Measurements from ENCODE around the gene ARID3C.
A peak's percentile ranks its signal among the peaks of the same experiment; 100 is the strongest.

Gene ARID3C

GRCh38 chr9:34633851-34634550 is 5.1 kb upstream of the ARID3C start:
- DNase-seq (ENCODE audit: low read depth, low spot score), result peak; percentile 73
- H3K4me3 ChIP-seq (ENCODE audit: low read length), result no peak overlapping the region

GRCh38 chr9:34633166-34633565 is 4.3 kb upstream of the ARID3C start:
- H3K4me3 ChIP-seq (ENCODE audit: low read length), result no peak overlapping the region
- no peak for DNase-seq (ENCODE audit: low read depth, low spot score)

GRCh38 chr9:34630402-34631154 is 1.7 kb upstream of the ARID3C start:
- H3K4me3 ChIP-seq (ENCODE audit: low read length), result no peak overlapping the region
- DNase-seq (ENCODE audit: low read depth, low spot score), result no peak

GRCh38 chr9:34629491-34629808 is 584 bp upstream of the ARID3C start:
- no peak overlapping the region; the same call in 1 of the 2 replicates for H3K4me3 ChIP-seq (ENCODE audit: low read length)
- no peak for DNase-seq (ENCODE audit: low read depth, low spot score)

GRCh38 chr9:34627716-34628655 is 880 bp downstream of the ARID3C start:
- DNase-seq (ENCODE audit: low read depth, low spot score), result no peak
- no peak overlapping the region for H3K4me3 ChIP-seq (ENCODE audit: low read length)

- no peak for DNase-seq (ENCODE audit: low read depth, low spot score)
- H3K4me3 ChIP-seq (ENCODE audit: low read length), result no peak overlapping the region
These were observed 3.7 kb downstream of the ARID3C start for GRCh38 chr9:34625186-34625486.

- no peak for DNase-seq (ENCODE audit: low read depth, low spot score)
- no peak overlapping the region for H3K4me3 ChIP-seq (ENCODE audit: low read length)
These were observed 4.2 kb downstream of the ARID3C start for GRCh38 chr9:34624475-34625185.

GRCh38 chr9:34623374-34624235 is 5.3 kb downstream of the ARID3C start:
- DNase-seq (ENCODE audit: low read depth, low spot score), result no peak
- H3K4me3 ChIP-seq (ENCODE audit: low read length), result no peak overlapping the region

GRCh38 chr9:34620061-34620994 is 8.5 kb downstream of the ARID3C start, which contains the start of gene DCTN3:
TSS of gene DCTN3 (minus strand) at chr9:34620495. CDS start at chr9:34620464, 31 bp downstream.
- peak within 1 kb of the TSS; percentile 92 for H3K4me3 ChIP-seq (ENCODE audit: low read length)
- DNase-seq (ENCODE audit: low read depth, low spot score), result peak; percentile 95

- DNase-seq (ENCODE audit: low read depth, low spot score), result no peak
- no peak overlapping the region for H3K4me3 ChIP-seq (ENCODE audit: low read length)
These were observed 13.7 kb downstream of the ARID3C start for GRCh38 chr9:34615132-34615531.

- peak overlapping the region; percentile 94 for H3K4me3 ChIP-seq (ENCODE audit: low read length)
- DNase-seq (ENCODE audit: low read depth, low spot score), result peak; percentile 54
These were observed 16.0 kb downstream of the ARID3C start for GRCh38 chr9:34612788-34613390.

GRCh38 chr9:34611811-34612787 is 16.8 kb downstream of the ARID3C start, which contains the start of gene RPP25L:
TSS of gene RPP25L (minus strand) at chr9:34612097. CDS start at chr9:34611296, 801 bp downstream.
- H3K4me3 ChIP-seq (ENCODE audit: low read length), result peak within 1 kb of the TSS; percentile 94
- DNase-seq (ENCODE audit: low read depth, low spot score), result peak; percentile 55

- DNase-seq (ENCODE audit: low read depth, low spot score), result no peak
- peak overlapping the region; percentile 94 for H3K4me3 ChIP-seq (ENCODE audit: low read length)
These were observed 17.5 kb downstream of the ARID3C start for GRCh38 chr9:34611251-34611810.

GRCh38 chr9:34610434-34611206 is 18.2 kb downstream of the ARID3C start:
- H3K4me3 ChIP-seq (ENCODE audit: low read length), result peak overlapping the region; percentile 94
- DNase-seq (ENCODE audit: low read depth, low spot score), result no peak

- no peak overlapping the region for H3K4me3 ChIP-seq (ENCODE audit: low read length)
- no peak for DNase-seq (ENCODE audit: low read depth, low spot score)
These were observed 21.5 kb downstream of the ARID3C start for GRCh38 chr9:34607331-34607730.
